WTC11 (cell line): Measurements from ENCODE around the gene LHX4. TPM values are rescaled to one million over a fixed set of nuclear protein-coding genes. Genes with fewer than 3 reads are reported as not detected.

ENCODE experiments used
- ATAC-seq: fragments of 200-7000 bp; cut with Tn5 transposase; 2 replicates; pipeline ENCODE4 v1.10.0; 2021; ENCODE audit warnings: mild to moderate bottlenecking, moderate library complexity
- CTCF ChIA-PET: fragments of 300-600 bp; sonication (Branson Sonifier 250); formaldehyde crosslinking; loops from one replicate; lab custom pipeline; 2021; ENCODE audit warnings: antibody characterized with exemption; lab: Charles Lee
- POLR2A ChIA-PET: fragments of 350-600 bp; sonication (Branson Sonifier 250); formaldehyde crosslinking; loops from one replicate; lab custom pipeline; 2021; ENCODE audit warnings: antibody characterized with exemption; lab: Charles Lee
- DNase-seq: peaks from one replicate; pipeline ENCODE4 v3.0.0; 2021; ENCODE audit warnings: low spot score
- H3K27ac Mint-ChIP-seq: 2 replicates; pipeline ENCODE4 v1.8.0; 2021; ENCODE audit warnings: mixed read lengths
- H3K27me3 Mint-ChIP-seq: 2 replicates; pipeline ENCODE4 v1.8.0; 2021; ENCODE audit warnings: low read depth, mild to moderate bottlenecking, moderate library complexity, mixed read lengths
- H3K36me3 Mint-ChIP-seq: 2 replicates; pipeline ENCODE4 v1.8.0; 2021; ENCODE audit warnings: mixed read lengths
- H3K4me1 Mint-ChIP-seq: 2 replicates; pipeline ENCODE4 v1.8.0; 2022; ENCODE audit warnings: mixed read lengths
- H3K4me3 Mint-ChIP-seq: 2 replicates; pipeline ENCODE4 v1.8.0; 2021; ENCODE audit warnings: mild to moderate bottlenecking, moderate library complexity, mixed read lengths
- H3K9me3 Mint-ChIP-seq: 2 replicates; pipeline ENCODE4 v1.8.0; 2021; ENCODE audit warnings: mixed read lengths
- CTCF ChIP-seq: fragments of 200-600 bp; IDR thresholded peaks from 2 replicates; pipeline ENCODE4 v1.8.0; 2022; ENCODE audit warnings: antibody characterized with exemption
- FOXJ3 ChIP-seq: sonication (generic); formaldehyde crosslinking; IDR thresholded peaks from 2 replicates; pipeline ENCODE4 v1.9.0; 2021; ENCODE audit warnings: missing genetic modification reagents, mild to moderate bottlenecking, borderline replicate concordance
- HMGA2 ChIP-seq: fragments of 250-450 bp; sonication (Bioruptor Pico); IDR thresholded peaks from 2 replicates; pipeline ENCODE4 v1.4.0; 2021; ENCODE audit warnings: mild to moderate bottlenecking, moderate library complexity
- IRF2 ChIP-seq: sonication (generic); formaldehyde crosslinking; IDR thresholded peaks from 2 replicates; pipeline ENCODE4 v1.8.0; 2022; ENCODE audit warnings: low read depth, missing genetic modification reagents, borderline replicate concordance
- JAZF1 ChIP-seq: fragments of 250-450 bp; sonication (Bioruptor Pico); IDR thresholded peaks from 2 replicates; pipeline ENCODE4 v1.9.0; 2021; ENCODE audit warnings: moderate library complexity, mild to moderate bottlenecking, inconsistent platforms
- JUN ChIP-seq: sonication (generic); formaldehyde crosslinking; IDR thresholded peaks from 2 replicates; pipeline ENCODE4 v1.8.0; 2023; ENCODE audit warnings: mild to moderate bottlenecking, missing genetic modification reagents
- NFE2L1 ChIP-seq: sonication (generic); formaldehyde crosslinking; IDR thresholded peaks from 2 replicates; pipeline ENCODE4 v1.8.1; 2023; ENCODE audit warnings: missing genetic modification reagents
- NR1H2 ChIP-seq: sonication (generic); formaldehyde crosslinking; IDR thresholded peaks from 2 replicates; pipeline ENCODE4 v1.9.0; 2021; ENCODE audit warnings: mild to moderate bottlenecking, moderate library complexity, missing genetic modification reagents
- OVOL2 ChIP-seq: fragments of 250-450 bp; sonication (Bioruptor Pico); IDR thresholded peaks from 2 replicates; pipeline ENCODE4 v1.9.0; 2021; ENCODE audit warnings: mild to moderate bottlenecking, borderline replicate concordance
- SMAD4 ChIP-seq: sonication (generic); formaldehyde crosslinking; IDR thresholded peaks from 2 replicates; pipeline ENCODE4 v1.8.0; 2022; ENCODE audit warnings: mild to moderate bottlenecking, missing genetic modification reagents
- TEAD1 ChIP-seq: sonication (generic); formaldehyde crosslinking; IDR thresholded peaks from 2 replicates; pipeline ENCODE4 v1.8.0; 2022; ENCODE audit warnings: mild to moderate bottlenecking, missing genetic modification reagents
- TEAD4 ChIP-seq: sonication (generic); formaldehyde crosslinking; IDR thresholded peaks from 2 replicates; pipeline ENCODE4 v1.8.0; 2022; ENCODE audit warnings: mild to moderate bottlenecking, missing genetic modification reagents
- ZBTB21 ChIP-seq: sonication (generic); formaldehyde crosslinking; IDR thresholded peaks from 2 replicates; pipeline ENCODE4 v1.8.1; 2023; ENCODE audit warnings: mild to moderate bottlenecking, missing genetic modification reagents, borderline replicate concordance
- ZNF121 ChIP-seq: sonication (generic); formaldehyde crosslinking; IDR thresholded peaks from 2 replicates; pipeline ENCODE4 v1.8.0; 2023; ENCODE audit warnings: missing genetic modification reagents
- ZNF423 ChIP-seq: fragments of 250-450 bp; sonication (Bioruptor Pico); IDR thresholded peaks from 2 replicates; pipeline ENCODE4 v2.1.2; 2022; ENCODE audit warnings: mild to moderate bottlenecking, moderate library complexity
- total RNA-seq: library from RNA; stranded (reverse); gene quantifications from 3 replicates; pipeline ENCODE4 v1.2.3, GENCODE V29; 2021
- TF ChIP-seq, protein P1 (sequence below): sonication (generic); formaldehyde crosslinking; IDR thresholded peaks from 2 replicates; pipeline ENCODE4 v1.8.0; 2023; ENCODE audit warnings: mild to moderate bottlenecking, missing genetic modification reagents
- TF ChIP-seq, protein P2 (sequence below): sonication (generic); formaldehyde crosslinking; IDR thresholded peaks from 2 replicates; pipeline ENCODE4 v1.8.1; 2023; ENCODE audit warnings: mild to moderate bottlenecking, missing genetic modification reagents, moderate library complexity
- TF ChIP-seq, protein P3 (sequence below): sonication (generic); formaldehyde crosslinking; IDR thresholded peaks from 2 replicates; pipeline ENCODE4 v1.8.1; 2023; ENCODE audit warnings: mild to moderate bottlenecking, missing genetic modification reagents, moderate library complexity
- TF ChIP-seq, protein P4 (sequence below): sonication (generic); formaldehyde crosslinking; IDR thresholded peaks from 2 replicates; pipeline ENCODE4 v1.8.1; 2023; ENCODE audit warnings: mild to moderate bottlenecking, missing genetic modification reagents

LHX4 gene
- total RNA-seq, 1 experiment from 2014 or later, result 19.2 TPM

DNA sequence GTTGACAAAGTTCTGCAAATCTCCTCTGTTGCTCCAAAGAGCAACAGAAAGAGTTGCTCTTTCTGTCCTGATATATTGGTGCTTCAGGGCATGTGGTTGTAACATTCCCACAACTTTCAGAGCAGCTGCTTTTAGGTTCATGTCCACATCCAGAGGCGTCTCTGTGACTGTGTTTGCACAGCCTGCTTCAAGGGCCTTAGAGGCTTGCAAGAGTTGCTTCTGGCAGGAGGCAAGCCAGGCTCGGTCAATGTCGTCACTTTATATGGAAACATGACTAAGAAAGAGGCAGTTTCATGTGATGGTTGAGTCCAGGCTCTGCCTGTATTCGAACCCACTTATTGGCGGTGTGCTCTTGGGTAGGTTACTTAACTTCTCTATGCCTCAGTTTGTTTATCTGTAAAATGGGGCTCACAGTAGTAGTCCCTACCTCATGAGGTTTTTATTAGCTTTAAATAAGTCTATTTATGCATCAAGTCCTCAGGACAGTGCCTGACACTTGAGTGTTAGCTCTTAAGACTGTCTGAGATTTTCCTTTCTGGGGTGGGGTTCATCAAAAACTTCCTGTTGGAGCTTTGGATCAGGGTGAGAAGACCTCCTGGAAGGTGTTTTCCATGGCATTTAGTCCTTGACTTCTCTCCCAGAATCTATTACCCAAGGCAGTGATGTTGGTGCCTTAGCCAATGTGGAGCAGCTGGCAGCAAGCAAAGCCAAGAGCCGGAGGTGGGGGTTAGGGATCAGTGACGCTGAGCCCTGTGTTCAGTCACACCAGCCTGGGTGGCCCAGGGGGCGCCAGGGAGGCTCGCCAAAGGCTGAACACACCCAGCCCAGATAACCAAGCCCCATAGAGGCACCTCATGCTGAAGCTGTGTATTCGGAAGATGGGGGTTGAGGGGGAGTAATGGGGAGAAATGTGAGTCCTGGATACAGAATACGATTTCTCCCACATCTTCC lies 18.9 kb downstream of the LHX4 start:
- peak overlapping the region; percentile 12; the same call in 1 of the 2 replicates for H3K27ac Mint-ChIP-seq
- no peaks in the 10 kb centered on the region for H3K36me3 Mint-ChIP-seq
- no peaks in the 10 kb centered on the region for H3K27me3 Mint-ChIP-seq
- DNase-seq (peak; percentile 76), ATAC-seq (peak; percentile 80)
- H3K9me3 Mint-ChIP-seq, result no peaks in the 10 kb centered on the region
- TF ChIP-seq SMAD4 (CRISPR knock-in tag), result no peak
- ChIA-PET POLR2A (interaction anchor here (0.6 to 1.2 kb wide), 3 partner anchors 14 to 224 kb away, joined by 3 read pairs; no protein-coding TSS in a partner anchor), CTCF (interaction anchor here (0.5 to 2.6 kb wide), 23 partner anchors 7 to 468 kb away, joined by 3 to 20 read pairs (median 4); no protein-coding TSS in a partner anchor)
- H3K4me1 Mint-ChIP-seq, result peaks cover 58% of the 10 kb centered on the region
- H3K4me3 Mint-ChIP-seq, result no peak overlapping the region

DNA sequence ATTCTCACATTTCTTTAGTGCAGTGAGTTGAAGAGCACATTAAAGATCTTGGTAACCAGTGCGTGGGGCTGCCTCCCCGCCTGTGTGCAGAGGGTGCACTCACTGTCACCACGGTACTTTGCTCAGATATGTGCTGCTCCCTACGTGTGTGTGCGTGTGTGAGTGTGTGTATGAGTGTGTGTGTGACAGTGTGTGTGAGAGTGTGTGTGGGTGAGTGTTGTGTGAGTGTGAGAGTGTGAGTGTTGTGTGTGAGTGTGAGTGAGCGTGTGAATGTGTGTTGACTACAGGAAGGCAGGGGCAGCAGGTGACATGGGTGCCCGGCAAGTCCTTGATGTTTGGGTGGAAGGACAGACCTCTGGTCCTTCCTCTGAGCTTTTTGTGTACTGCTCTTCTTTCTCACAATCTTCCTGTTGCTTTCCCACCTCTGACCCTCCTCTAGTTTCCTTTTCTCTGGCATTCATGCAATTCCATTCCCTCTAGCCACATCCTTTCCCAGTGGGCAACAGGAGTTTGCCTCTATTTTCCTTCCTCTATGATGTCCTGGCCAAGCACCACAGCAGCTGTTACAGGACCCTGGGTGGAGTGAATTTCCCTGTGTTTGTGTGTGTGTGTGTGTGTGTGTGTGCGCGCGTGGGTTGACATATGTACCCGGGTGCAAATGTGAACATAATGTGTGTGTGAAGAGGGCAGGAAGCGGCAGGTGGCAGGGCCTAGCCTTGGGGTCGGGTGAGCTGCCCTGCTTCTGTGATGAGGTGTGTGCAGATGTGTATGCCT lies 19.8 kb downstream of the LHX4 start:
- CTCF ChIA-PET, result interaction anchor here (0.5 to 2.6 kb wide), 20 partner anchors 8 to 468 kb away, joined by 3 to 20 read pairs (median 4); no protein-coding TSS in a partner anchor

DNA sequence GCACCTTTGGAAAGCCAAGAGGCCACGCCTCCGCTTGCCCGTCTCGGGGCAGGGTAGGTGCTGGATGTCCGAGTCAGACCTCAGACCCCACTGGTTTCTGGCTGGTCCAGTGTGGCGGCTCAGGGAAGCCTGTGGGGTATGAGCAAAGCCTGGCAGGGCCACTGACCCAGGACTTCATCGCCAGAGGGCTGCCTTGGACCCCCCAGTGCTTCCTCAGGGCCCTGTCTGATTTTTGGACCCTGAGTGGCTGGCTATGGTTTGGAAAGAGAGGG lies 20.4 kb downstream of the LHX4 start:
- Mint-ChIP-seq H3K36me3 (no peaks in the 10 kb centered on the region), H3K27ac (no peak overlapping the region), H3K27me3 (no peaks in the 10 kb centered on the region), H3K4me1 (peaks cover 50% of the 10 kb centered on the region), H3K9me3 (no peaks in the 10 kb centered on the region), H3K4me3 (no peak overlapping the region)
- ATAC-seq (no peak), DNase-seq (no peak)
- ChIA-PET POLR2A (no interaction called here), CTCF (interaction anchor here (1.3 to 2.6 kb wide), 5 partner anchors 9 to 62 kb away, joined by 4 to 20 read pairs (median 5); no protein-coding TSS in a partner anchor)
- TF ChIP-seq, protein P1, sequence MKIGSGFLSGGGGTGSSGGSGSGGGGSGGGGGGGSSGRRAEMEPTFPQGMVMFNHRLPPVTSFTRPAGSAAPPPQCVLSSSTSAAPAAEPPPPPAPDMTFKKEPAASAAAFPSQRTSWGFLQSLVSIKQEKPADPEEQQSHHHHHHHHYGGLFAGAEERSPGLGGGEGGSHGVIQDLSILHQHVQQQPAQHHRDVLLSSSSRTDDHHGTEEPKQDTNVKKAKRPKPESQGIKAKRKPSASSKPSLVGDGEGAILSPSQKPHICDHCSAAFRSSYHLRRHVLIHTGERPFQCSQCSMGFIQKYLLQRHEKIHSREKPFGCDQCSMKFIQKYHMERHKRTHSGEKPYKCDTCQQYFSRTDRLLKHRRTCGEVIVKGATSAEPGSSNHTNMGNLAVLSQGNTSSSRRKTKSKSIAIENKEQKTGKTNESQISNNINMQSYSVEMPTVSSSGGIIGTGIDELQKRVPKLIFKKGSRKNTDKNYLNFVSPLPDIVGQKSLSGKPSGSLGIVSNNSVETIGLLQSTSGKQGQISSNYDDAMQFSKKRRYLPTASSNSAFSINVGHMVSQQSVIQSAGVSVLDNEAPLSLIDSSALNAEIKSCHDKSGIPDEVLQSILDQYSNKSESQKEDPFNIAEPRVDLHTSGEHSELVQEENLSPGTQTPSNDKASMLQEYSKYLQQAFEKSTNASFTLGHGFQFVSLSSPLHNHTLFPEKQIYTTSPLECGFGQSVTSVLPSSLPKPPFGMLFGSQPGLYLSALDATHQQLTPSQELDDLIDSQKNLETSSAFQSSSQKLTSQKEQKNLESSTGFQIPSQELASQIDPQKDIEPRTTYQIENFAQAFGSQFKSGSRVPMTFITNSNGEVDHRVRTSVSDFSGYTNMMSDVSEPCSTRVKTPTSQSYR (CRISPR knock-in tag), result no peak
- TF ChIP-seq OVOL2 (CRISPR knock-in tag) (no peak), ZBTB21 (CRISPR knock-in tag) (no peak), SMAD4 (CRISPR knock-in tag) (no peak), TEAD4 (no peak), TEAD1 (CRISPR knock-in tag) (no peak), JAZF1 (CRISPR knock-in tag) (no peak), ZNF423 (CRISPR knock-in tag) (no peak), IRF2 (CRISPR knock-in tag) (no peak), ZNF121 (CRISPR knock-in tag) (no peak), CTCF (no peak), JUN (CRISPR knock-in tag) (no peak), HMGA2 (CRISPR knock-in tag) (no peak), NR1H2 (CRISPR knock-in tag) (no peak)
- TF ChIP-seq, protein P2, sequence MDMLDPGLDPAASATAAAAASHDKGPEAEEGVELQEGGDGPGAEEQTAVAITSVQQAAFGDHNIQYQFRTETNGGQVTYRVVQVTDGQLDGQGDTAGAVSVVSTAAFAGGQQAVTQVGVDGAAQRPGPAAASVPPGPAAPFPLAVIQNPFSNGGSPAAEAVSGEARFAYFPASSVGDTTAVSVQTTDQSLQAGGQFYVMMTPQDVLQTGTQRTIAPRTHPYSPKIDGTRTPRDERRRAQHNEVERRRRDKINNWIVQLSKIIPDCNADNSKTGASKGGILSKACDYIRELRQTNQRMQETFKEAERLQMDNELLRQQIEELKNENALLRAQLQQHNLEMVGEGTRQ (CRISPR knock-in tag), result no peak
- TF ChIP-seq, protein P3, sequence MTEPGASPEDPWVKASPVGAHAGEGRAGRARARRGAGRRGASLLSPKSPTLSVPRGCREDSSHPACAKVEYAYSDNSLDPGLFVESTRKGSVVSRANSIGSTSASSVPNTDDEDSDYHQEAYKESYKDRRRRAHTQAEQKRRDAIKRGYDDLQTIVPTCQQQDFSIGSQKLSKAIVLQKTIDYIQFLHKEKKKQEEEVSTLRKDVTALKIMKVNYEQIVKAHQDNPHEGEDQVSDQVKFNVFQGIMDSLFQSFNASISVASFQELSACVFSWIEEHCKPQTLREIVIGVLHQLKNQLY (CRISPR knock-in tag), result no peak
- TF ChIP-seq, protein P4, sequence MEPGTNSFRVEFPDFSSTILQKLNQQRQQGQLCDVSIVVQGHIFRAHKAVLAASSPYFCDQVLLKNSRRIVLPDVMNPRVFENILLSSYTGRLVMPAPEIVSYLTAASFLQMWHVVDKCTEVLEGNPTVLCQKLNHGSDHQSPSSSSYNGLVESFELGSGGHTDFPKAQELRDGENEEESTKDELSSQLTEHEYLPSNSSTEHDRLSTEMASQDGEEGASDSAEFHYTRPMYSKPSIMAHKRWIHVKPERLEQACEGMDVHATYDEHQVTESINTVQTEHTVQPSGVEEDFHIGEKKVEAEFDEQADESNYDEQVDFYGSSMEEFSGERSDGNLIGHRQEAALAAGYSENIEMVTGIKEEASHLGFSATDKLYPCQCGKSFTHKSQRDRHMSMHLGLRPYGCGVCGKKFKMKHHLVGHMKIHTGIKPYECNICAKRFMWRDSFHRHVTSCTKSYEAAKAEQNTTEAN, result no peak

More for the DNA sequence above, 19.8 kb downstream of the LHX4 start:
- Mint-ChIP-seq H3K27ac (peak overlapping the region; percentile 12), H3K9me3 (no peaks in the 10 kb centered on the region), H3K36me3 (no peaks in the 10 kb centered on the region), H3K4me3 (no peak overlapping the region), H3K27me3 (no peaks in the 10 kb centered on the region), H3K4me1 (peaks cover 55% of the 10 kb centered on the region)
- no peak for TF ChIP-seq FOXJ3 (CRISPR knock-in tag)
- TF ChIP-seq NFE2L1 (CRISPR knock-in tag), result 0 out of 2 replicates have a peak, but pooled peaks have one; percentile 46
- ATAC-seq (no peak), DNase-seq (no peak)
- POLR2A ChIA-PET, result interaction anchor here (0.6 to 1.2 kb wide), 3 partner anchors 15 to 223 kb away, joined by 3 read pairs; no protein-coding TSS in a partner anchor
